Measurements from ENCODE around the gene IL20RA.
"Not testable (repeated sequence)": the region's sequence is repeated elsewhere in the genome, so short reads cannot be mapped to it uniquely, and the experiment has no call there.

The IL20RA gene, protein sequence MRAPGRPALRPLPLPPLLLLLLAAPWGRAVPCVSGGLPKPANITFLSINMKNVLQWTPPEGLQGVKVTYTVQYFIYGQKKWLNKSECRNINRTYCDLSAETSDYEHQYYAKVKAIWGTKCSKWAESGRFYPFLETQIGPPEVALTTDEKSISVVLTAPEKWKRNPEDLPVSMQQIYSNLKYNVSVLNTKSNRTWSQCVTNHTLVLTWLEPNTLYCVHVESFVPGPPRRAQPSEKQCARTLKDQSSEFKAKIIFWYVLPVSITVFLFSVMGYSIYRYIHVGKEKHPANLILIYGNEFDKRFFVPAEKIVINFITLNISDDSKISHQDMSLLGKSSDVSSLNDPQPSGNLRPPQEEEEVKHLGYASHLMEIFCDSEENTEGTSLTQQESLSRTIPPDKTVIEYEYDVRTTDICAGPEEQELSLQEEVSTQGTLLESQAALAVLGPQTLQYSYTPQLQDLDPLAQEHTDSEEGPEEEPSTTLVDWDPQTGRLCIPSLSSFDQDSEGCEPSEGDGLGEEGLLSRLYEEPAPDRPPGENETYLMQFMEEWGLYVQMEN

DNA sequence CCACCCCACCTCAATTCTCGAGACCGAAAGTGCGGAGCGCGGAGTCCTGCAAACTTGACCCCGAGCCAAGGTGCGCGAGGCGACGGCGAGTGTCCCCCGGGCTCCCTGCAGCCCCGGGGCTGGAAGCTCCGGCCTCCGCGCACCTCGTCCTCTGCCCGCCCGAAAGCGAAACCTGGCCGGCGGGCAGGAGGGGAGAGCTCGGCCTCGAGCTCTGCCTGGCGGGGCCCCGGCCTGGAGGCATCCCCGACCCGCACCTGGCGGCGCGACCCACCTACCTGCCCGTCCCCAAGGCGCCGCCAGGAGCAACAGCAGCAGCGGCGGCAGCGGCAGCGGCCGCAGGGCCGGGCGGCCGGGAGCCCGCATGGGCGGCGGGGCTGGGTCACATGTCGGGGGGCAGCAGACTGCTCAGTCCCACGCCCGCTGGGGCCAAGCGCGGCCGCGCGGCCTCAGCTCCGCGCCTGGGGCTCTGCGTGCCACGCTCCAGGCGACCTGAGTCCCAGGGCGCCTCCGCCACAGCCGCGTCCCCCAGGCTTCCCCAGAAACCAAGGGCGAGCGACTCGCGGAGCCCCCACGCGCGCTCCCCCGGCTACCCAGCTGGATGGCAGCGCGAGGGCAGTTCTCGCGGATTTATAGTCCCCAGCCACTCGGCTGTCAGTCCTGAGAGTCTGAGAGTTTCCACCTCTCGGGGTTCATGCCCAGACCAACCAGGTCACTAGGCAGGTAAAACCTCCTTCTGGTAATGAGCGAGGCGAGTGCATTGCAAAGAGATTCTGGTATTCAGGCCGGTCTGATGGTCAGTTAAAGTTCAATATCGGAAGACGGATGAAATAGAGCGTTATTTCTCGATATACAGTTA lies at the start of gene IL20RA:
TSS of gene IL20RA (minus strand) at position 600 of the 856 bp plus-strand sequence. CDS start at position 363, 237 bp downstream.
- no peak for DNase-seq

DNA sequence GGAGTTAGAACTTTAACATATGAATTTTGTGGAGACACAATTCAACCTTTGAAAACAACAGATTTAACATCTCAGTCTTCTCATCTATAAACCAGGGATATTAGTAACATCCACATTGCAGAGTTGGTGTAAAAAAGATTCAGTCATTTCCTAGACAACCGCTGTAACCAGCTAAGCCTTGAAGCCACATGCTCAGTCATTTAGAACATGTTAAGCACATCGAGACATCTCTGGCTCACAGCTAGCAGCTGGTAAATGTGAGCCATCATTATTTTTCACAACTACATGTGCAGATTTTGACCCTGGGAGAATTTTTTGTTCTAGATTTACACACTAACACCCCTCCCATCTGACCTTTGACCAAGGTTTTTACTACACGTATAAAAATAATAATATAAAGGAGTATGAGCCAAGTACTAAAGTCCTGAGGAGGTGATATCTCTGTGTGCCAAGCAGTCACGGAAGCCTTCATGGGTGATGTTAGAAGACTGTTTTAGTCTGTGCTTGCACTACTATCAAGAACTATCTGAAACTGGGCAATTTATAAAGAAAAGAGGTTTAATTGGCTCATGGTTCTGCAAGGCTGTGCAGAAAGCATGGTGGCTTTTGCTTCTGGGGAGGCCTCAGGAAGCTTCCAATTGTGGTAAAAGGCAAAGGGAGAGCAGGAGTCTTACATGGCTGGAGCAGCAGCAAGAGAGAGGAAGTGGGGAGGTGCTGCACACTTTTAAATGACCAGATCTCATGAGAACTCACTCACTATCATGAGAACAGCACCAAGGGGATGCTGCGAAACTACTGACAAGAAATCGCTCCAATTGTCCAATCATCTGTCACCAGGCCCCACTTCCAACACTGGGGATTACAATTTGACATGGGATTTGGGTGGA lies 48.7 kb upstream of the IL20RA start:
- no peak for DNase-seq

DNA sequence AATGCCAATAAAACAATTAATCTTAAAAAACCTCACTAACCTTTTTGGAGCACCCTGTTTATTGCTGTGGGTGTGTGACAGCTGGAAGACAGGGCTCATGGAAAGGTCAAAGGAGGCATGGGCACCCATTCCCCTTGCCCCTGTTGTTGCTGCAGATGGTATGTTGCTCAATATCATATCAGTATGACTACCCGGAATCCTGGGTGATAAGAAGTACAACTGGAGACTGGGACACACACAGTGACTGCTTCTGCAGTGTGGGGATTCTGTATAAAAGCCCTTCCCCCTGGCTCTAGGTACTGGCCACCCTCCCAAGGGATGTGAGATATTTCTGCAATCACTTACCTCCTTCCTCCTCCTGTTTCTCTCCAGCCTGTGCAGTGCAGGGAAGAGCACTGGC lies 47.3 kb upstream of the IL20RA start:
- no peak for DNase-seq

DNA sequence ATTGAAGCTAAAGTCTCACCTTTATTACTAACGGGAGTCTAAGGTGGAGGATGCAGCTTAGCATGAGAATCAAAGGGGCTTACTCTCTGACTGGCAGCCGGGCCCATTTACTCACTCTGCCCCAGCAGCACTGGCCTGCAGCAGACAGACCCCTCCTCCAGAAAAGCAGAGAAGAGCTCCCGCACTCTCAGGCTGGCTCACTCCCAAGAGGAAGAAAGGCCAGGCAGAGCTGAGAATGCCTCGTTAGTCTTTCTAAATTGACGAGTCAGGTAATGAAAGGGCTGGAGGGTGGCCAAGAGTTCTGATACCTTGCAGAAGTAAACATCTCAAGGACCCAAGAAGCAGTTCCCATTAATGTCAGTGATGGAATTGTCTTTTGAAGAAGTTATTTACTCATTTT lies 44.5 kb upstream of the IL20RA start:
- DNase-seq, result no peak

DNA sequence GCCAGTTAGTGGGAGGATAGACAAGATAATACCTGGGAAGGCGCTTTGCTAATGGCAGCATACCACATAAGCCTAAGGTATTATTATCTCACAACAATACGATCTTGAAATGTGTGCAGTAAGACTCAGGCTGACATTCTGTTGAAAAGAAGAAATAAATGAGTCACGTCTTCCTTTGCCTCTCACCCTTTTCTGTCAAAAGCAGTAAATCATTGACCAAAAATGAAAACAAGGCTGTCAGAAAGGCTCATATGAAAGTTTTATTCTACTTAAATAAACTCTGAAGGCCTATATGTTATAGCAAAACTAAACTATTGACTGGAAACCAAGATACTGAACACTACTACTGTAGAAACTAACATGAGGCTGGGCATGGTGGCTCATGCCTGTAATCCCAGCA lies 43.1 kb upstream of the IL20RA start:
- DNase-seq, result no peak

DNA sequence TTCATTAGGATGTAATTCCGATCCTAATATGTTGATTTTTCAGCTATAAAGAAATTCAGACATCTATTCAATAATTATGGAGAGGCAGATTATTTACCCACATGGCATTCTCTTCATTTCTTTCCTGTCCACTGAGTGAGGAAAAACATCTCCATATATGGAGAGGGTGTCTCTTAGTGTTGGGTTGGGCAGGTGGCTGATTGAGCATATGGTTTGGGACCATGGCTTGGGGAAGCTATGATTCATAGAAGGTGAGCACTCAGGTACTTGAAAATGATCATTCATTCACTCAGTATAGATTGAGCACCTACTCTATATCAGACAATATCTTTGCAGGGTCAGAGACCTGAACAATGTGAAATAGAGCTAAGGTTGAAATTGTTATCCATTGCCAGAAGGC lies 41.3 kb upstream of the IL20RA start:
- DNase-seq, result no peak

DNA sequence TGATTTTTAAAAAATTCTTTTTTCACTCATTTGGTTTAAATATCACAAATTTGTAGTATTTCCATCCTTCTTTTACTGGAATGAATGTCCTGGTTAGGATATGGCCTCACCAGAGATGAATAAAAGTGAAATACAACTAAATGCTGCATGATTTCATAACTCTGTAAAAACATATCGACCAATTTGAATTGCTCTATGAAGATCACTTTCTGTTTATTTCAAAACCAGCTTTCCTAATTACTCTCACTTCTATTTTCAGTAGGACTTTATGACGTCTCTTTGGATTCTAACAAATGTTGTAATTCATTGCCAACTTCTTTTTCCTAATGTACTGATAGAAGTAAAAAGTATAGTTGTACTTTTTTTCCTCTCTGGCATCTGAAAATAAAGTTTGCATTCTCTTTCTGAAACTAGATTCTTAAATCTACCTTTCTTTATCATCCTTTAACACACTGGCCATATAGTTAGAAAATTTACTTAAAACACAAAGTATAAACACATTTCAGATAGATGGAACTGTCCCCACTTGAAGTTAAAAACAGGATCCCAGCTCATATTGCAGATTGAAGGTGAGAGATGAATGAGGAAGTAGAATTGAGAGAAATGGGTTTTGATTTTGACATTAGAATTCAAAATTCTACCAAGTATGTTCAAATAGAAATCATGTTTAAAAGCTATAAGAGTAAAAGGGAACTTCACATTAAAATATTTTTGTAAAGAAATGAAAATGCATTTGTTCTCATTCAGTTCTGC lies 40.3 kb upstream of the IL20RA start:
- no peak for DNase-seq

DNA sequence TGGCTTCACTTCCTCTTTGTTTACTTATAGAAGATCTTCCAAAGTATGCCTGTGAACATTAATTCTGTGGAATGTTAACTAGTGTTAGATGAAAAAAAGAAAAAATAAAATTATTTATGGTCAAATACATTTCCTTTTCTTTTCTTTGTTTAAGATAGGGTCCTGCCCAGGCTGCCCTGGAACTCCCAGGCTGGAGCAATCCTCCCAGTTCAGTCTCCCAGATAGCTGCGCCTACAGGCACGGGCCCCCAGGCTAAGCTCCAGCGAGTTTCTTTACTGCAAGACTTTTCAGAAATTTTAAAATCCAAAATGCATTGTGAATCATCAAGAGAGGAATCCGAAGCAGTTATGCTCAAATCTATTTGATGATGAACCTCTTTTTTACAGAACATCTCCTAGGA lies 39.3 kb upstream of the IL20RA start:
- DNase-seq, result no peak

DNA sequence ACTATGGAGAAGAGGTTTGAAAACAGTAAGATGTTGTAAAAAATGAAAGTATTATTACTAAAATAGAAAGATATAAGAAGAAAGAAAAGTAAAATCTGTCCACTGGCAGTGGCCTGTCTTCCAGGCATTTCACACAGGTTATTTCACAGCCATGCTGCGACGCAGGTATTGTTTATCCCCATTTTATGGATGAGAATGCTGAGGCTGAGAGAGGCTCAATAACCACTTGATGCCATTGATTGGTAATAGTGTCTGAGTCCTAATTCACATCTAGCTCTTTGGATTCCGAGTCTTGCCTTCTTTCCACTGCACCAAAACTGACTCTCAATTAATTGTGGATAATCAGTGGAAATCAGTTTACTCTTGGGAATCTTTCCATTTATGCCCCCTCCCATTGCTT lies 37.2 kb upstream of the IL20RA start:
- no peak for DNase-seq

DNA sequence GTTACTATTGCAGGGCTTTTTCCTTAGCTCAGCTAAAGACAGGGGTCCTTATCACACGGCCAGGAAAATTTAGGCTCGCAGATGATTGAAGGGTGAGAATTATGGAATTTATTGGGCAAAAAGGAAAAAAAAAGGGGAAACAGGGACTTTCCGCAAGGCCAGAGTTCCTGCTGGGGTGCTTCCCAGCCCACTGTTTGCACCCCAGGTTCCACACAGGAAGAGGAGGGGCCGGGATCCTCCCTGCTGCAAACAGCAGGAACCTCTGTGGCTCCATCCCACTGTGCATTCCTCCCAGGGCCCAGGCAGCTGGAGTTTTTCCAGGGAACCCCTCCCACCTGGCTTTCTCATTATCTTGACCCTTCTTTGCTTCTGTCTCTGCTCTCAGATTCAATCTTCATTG lies 35.9 kb upstream of the IL20RA start:
- DNase-seq, result no peak

DNA sequence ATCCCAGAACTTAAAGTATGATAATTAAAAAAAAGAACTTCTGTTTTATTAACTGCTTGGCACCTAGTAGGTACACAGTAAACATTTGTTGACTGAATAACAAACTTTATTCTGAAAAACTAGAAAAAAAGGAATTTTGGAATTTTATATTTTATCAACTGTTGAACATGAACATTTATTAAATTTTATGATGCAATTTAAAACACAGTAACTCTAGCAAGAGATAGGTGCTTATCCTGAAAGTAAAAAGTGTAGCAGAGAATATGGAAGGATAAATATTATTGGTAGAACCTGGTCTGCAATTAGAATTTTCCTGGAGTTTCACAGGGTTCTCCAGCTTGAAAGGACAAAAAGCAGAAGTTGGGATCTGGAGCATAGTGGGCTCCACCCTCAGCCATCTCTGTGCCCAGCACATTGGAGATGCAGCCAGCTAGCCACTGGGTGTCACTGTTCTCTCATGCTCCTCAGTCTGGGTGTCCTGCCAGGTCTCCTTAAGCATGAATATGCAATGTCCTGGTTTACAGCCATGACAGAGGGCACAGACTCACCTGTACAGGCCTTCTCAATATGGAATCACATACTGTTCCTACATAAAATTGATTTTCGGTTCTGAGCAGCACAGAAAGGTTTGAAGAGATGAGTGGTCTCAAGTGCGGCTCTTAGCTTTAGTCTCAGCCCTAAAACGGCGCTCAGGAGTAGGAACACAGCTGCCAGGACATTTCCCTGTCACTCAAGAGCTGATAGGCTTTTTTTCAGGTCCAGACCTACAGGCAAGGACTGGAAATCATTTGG lies 31.7 kb upstream of the IL20RA start:
- peak; percentile 65 for DNase-seq

DNA sequence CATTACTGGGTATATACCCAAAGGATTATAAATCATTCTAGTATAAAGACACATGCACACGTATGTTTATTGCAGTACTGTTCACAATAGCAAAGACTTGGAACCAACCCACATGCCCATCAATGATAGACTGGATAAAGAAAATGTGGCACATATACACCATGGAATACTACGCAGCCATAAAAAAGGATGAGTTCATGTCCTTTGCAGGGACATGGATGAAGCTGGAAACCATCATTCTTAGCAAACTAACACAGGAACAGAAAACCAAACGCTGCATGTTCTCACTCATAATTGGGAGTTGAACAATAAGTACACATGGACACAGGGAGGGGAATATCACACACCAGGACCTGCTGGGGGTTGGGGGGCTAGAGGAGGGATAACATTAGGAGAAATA lies 31.0 kb upstream of the IL20RA start:
- not testable (repeated sequence) for DNase-seq

DNA sequence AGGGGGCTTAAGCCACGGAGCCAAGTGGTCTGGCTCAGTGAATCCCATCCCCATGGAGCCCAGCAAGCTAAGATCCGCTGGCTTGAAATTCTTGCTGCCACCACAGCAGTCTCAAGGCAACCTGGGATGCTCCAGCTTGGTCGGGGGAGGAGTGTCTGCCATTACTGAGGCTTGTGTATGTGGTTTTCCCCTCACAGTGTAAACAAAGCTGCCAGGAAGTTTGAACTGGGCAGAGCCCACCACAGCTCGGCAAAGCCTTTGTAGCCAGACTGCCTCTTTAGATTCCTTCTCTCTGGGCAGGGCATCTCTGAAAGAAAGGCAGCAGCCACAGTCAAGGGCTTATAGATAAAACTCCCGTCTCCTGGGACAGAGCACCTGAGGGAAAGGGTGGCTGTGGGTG lies 25.5 kb upstream of the IL20RA start:
- DNase-seq, result no peak

DNA sequence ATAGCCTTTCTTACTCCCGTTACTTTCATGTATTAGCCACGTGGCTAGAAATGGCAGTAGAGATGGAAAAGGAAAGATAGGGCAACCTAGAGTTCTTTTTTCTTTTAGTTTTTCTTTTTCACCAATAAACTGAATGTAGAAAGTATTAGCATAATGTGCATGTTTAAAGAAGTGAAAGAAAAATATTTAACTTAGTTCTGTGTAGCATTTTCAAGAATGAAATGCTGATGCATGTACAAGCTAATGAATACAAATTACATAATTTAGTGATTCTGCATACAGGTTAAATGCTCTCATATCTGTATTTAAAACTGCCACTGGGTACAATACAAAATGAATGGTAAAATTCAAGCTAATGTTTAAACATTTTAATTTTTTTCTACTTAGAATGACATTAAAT lies 22.6 kb upstream of the IL20RA start:
- no peak for DNase-seq

DNA sequence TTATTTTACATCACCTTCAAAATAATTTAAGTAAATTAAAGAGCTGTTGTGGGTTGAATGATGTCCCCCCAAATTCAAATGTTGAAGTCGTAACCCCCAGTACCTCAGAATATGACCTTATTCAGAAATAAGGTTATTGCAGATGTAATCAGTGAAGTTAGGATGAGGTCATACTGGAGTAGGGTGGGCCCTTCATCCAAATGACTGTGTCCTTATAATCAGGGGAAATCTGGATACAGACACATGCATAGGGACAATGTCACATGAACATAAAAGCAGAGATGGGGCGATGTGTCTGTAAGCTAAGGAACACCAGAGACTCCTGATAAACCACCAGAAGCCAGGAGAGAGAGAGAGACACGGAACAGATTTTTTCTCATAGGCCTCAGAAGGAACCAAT lies 13.3 kb upstream of the IL20RA start:
- DNase-seq, result no peak

DNA sequence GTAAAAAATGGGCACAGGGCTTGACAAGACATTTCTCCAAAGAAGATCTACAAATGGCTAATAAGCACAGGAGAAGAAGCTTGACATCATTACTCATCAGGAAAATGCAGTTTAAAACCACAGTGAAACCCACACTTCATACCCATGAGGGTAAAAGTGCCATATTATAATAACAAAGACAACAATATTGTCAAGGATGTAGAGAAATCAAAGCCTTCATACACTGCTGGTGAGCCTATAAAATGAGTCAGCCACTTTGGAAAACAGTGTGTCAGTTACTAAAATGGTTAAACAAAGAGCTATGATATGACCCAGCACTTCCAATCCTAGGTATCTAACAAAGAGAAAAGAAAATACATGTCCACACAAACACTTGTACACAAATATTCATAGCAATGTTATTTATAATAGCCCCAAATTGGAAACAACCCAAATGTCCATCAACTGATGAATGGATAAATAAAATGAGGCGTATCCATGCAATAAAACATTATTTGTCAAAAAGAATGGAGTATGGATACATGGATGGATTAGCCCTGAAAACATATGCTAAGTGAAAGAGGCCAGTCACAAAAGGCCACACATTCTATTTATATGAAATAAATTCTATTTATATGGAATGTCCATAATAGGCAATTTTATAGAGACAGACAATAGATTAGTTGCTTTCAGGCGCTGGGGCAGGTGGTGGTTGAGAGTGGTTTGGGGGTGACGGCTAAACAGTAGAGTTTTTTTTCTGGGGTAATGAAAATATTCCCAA lies 11.5 kb upstream of the IL20RA start:
- DNase-seq, result no peak

DNA sequence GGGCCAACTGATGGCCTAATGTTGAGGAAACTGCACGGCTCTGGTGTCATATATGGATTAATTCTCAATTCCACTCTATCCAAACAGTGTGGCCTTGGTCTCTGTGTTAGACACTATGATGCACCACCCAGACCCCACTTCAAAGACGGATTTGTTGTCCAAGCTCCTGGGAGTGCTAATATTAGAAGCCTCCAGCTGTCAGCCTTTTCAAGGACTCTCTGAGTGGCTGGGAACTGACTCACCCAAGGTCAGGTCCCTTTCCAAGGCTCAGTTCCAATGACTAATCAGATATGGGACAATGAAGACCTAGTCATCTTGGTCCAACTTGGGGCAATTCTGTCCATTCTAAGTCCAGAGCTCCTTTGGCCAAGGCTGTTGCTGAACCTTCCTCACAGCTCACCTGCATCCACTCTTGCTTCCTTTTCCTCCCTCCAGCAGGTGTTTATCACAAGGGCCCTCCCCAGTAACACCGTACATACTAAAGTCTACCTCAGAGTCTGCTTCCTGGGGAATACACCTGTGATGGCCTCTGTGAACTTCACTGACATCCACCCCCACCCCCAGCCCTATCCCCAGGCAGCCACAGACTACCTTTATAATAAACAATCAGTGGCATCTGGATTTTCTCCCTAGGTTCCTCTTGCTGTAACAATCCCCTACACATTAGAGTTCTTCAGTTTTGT lies 7.2 kb upstream of the IL20RA start:
- no peak for DNase-seq

DNA sequence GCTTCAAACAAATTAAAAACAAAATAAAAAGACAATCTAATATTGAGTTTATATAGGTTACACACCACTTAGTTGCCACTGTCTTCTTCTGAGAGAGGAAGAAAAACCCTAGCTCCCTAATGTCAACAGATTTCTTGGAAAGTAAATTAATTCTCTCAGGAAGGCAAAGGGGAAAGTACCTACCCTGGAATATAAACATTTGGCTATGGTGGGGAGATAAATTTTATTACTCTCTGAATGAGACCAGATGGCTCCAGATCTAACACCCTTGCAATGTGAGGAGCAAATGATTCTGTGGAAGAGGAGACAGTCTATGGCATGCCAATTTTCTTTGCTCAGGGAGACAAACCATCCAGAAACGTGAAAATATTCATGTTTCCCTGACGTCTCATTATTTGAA lies 4.3 kb upstream of the IL20RA start:
- no peak for DNase-seq

DNA sequence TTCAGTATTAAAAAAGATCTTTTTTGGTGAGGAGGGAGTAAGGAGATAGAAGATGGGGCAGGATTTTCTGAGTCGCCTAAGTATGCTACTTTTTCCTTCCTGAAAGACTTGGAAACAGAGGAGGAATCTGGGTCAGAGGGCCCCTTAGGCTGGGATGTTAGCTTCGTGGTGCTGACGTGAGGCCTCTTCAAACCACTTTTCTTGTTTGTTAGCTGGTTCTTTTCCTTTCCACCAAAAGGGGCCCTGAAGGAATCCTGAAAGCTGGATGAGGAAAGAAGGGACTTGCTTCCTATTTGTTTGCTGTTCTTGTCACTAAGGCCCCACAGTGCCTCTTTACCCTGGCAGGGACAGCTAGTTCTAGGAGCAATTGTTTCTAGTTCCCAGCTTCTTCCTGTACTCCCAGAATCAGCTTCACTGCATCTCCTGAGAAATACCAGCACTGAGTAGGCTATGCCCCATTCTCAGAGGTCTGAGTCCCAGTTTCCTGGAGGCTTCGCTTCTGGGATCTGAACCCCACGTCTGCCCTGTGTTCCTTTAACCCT lies 2.2 kb upstream of the IL20RA start:
- DNase-seq, result no peak
